ENCODE results near the gene SMOC1. TPM values are rescaled to one million over a fixed set of nuclear protein-coding genes. Genes with fewer than 3 reads are reported as not detected.

Gene SMOC1
- total and polyA plus RNA-seq, 2 of the 8 experiments (the other 6 are each of a cell fraction or from before 2014, with no cell fraction given): 1.6 to 2.4 TPM

DNA sequence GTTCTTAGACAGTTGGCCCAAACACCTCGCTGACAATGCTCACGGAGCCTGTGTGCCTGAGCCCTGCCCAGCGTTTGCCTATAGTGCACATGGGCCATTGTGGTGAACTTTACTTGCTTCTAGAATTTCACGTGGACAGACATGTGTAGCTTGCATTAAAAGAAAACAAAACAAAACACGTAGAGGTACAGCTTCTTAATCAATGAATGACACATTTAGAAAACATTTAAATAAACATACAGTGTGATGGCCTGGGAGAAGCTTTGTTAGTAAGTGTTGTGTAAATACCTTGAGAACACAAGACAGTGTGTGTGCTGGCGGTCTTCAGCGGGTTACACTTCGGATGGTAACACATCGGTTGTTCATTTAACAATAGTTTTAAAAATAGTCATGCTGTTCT lies 38.1 kb downstream of the SMOC1 start:
- Histone ChIP-seq H3K4me1 (replicated peaks in 1 of 4; ENCODE audit: control insufficient read depth in 3 of 4, insufficient read depth in 4 of 4, low read length in 3 of 4) (no peaks in the 10 kb centered on the region), H3K27me3 (replicated peaks in 1 of 4; ENCODE audit: control insufficient read depth in 3 of 4, extremely low read depth in 1 of 4, insufficient read depth in 3 of 4, low read length in 3 of 4) (no peaks in the 10 kb centered on the region; a peak in 1 of 7 replicates), H4K5ac (ENCODE audit: insufficient read length, low read depth, low read length) (no peak overlapping the region), H3K4me3 (ENCODE audit: extremely low read depth in 1 of 4, insufficient read depth in 2 of 4, low read depth in 3 of 4, low read length in 4 of 4) (no peak overlapping the region), H3K36me3 (ENCODE audit: control insufficient read depth in 2 of 4, insufficient read depth in 4 of 4, low read length in 3 of 4) (no peaks in the 10 kb centered on the region), H2AFZ (ENCODE audit: low read length) (no peak overlapping the region), H4K91ac (replicated peaks; ENCODE audit: insufficient read length, low read length) (no peak overlapping the region), H3K9ac (replicated peaks in 1 of 4; ENCODE audit: extremely low read depth in 1 of 4, low read depth in 3 of 4, low read length in 3 of 4) (no peak overlapping the region), H3K18ac (ENCODE audit: extremely low read depth, low read length) (no peak overlapping the region), H2BK120ac (replicated peaks; ENCODE audit: low read depth, low read length) (no peak overlapping the region), H4K8ac (ENCODE audit: extremely low read depth, insufficient read depth, low read length) (no peak overlapping the region), H3K4ac (replicated peaks; ENCODE audit: insufficient read length, low read depth, low read length) (no peak overlapping the region), H3K79me2 (ENCODE audit: control insufficient read depth in 1 of 2, insufficient read depth in 2 of 2, low read length in 2 of 2) (no peaks in the 10 kb centered on the region), H3K4me2 (ENCODE audit: insufficient read depth in 1 of 2, low read depth in 2 of 2, low read length in 2 of 2) (no peak overlapping the region), H2BK5ac (ENCODE audit: low read depth, low read length) (no peak overlapping the region), H2BK12ac (ENCODE audit: low read depth, low read length) (no peak overlapping the region), H3K23me2 (ENCODE audit: low read depth, low read length) (no peaks in the 10 kb centered on the region), H4K20me1 (replicated peaks in 1 of 2; ENCODE audit: control insufficient read depth in 1 of 2, insufficient read depth in 2 of 2, low read length in 2 of 2) (no peaks in the 10 kb centered on the region), H3K56ac (replicated peaks; ENCODE audit: insufficient read length, low read depth, low read length) (no peak overlapping the region), H3K9me3 (ENCODE audit: insufficient read depth in 2 of 2, low read depth in 1 of 2, low read length in 1 of 2) (no peaks in the 10 kb centered on the region), H2BK20ac (ENCODE audit: low read length) (no peak overlapping the region), H3K27ac (ENCODE audit: low read depth, low read length) (no peak overlapping the region), H2AK5ac (ENCODE audit: low read depth, low read length) (no peak overlapping the region), H3K14ac (ENCODE audit: insufficient read length) (no peak overlapping the region), H3K23ac (ENCODE audit: insufficient read length) (no peak overlapping the region), H2BK15ac (ENCODE audit: low read length) (no peak overlapping the region), H3K79me1 (ENCODE audit: low read depth, low read length) (no peaks in the 10 kb centered on the region)
- ChIA-PET POLR2A (ENCODE audit: partially characterized antibody) (no interaction called here), CTCF (ENCODE audit: partially characterized antibody) (interaction anchor here (0.9 to 1.9 kb wide), 7 partner anchors 13 to 114 kb away, joined by 3 to 15 read pairs (median 3); no protein-coding TSS in a partner anchor)
- WGBS, 2 experiments (ENCODE audit: extremely low coverage in 1 of 2, insufficient coverage in 1 of 2, insufficient read length in 1 of 2, insufficient replicate concordance in 2 of 2, low coverage in 1 of 2, low lambda C conversion rate in 2 of 2, missing lambda C conversion rate in 1 of 2): 92% methylated on average over 9 of the region's 9 CpGs; no CpG with 5 or more reads in 1 of the 2 experiments
- no peak for DNase-seq (ENCODE audit: low read depth in 1 of 2, low spot score in 2 of 2)
- FAIRE-seq: no peak
- no peak for TF ChIP-seq BACH1 (IDR thresholded peaks at IDR 0.05; ENCODE audit: low read length)
- TF ChIP-seq EZH2 (IDR thresholded peaks at IDR 0.05; ENCODE audit: low read depth, low read length, severe bottlenecking): no peak
- no peak for TF ChIP-seq GTF2F1 (IDR thresholded peaks at IDR 0.05; ENCODE audit: borderline replicate concordance, low read depth, low read length)
- no peak for TF ChIP-seq RNF2 (IDR thresholded peaks at IDR 0.05; ENCODE audit: borderline replicate concordance, low read depth, low read length, missing control alignments, poor library complexity, severe bottlenecking)
- TF ChIP-seq SRF (IDR thresholded peaks at IDR 0.05; ENCODE audit: low read depth, low read length): no peak
- no peak for TF ChIP-seq MAFK (IDR thresholded peaks at IDR 0.05; ENCODE audit: low read depth, low read length)
- TF ChIP-seq BRCA1 (IDR thresholded peaks at IDR 0.05; ENCODE audit: low read depth, low read length): no peak
- no peak for TF ChIP-seq RFX5 (IDR thresholded peaks at IDR 0.05; ENCODE audit: borderline replicate concordance, low read depth, low read length)
- no peak for TF ChIP-seq CEBPB (IDR thresholded peaks at IDR 0.05; ENCODE audit: low read depth, low read length)
- TF ChIP-seq SUZ12 (IDR thresholded peaks at IDR 0.05; ENCODE audit: low read length): no peak
- TF ChIP-seq CHD2 (IDR thresholded peaks at IDR 0.05; ENCODE audit: low read length): no peak
- TF ChIP-seq FOSL1 (IDR thresholded peaks at IDR 0.05; ENCODE audit: insufficient read depth, low read depth, low read length): no peak
- no peak for TF ChIP-seq RBBP5 (IDR thresholded peaks at IDR 0.05; ENCODE audit: borderline replicate concordance, low read depth, low read length)
- TF ChIP-seq RXRA (IDR thresholded peaks at IDR 0.05; ENCODE audit: insufficient read depth, low read depth, low read length): no peak
- TF ChIP-seq ZNF274 (IDR thresholded peaks at IDR 0.05; ENCODE audit: borderline replicate concordance, extremely low read depth, low read length): no peak

All from H1 (cell line).